ENCODE measurements around the gene KRTAP15-1. TPM values are rescaled to one million over a fixed set of nuclear protein-coding genes. Genes with fewer than 3 reads are reported as not detected.

KRTAP15-1 gene
- total RNA-seq, result not detected

GRCh38 chr21:30439975-30440374 lies at the start of gene KRTAP15-1:
Gene KRTAP15-1 (plus strand): TSS chr21:30440275. CDS start chr21:30440328, 53 bp downstream.
- DNase-seq (no peak), ATAC-seq (ENCODE audit: low read depth) (no peak)
- Mint-ChIP-seq H3K27ac (no peak within 1 kb of the TSS), H3K9me3 (no peaks in the 10 kb centered on the region), H3K27me3 (no peaks in the 10 kb centered on the region), H3K4me1 (no peaks in the 10 kb centered on the region), H3K36me3 (no peaks in the 10 kb centered on the region), H3K4me3 (no peak within 1 kb of the TSS)
- POLR2A ChIA-PET, result no interaction called here

GRCh38 chr21:30391492-30392025 lies 48.5 kb upstream of the KRTAP15-1 start:
- Mint-ChIP-seq H3K27me3 (no peaks in the 10 kb centered on the region), H3K4me1 (no peaks in the 10 kb centered on the region)
- ATAC-seq (ENCODE audit: low read depth), result no peak

GRCh38 chr21:30395731-30396130 lies 44.3 kb upstream of the KRTAP15-1 start, which contains the start of gene KRTAP13-1:
Gene KRTAP13-1 (plus strand): TSS chr21:30396031. CDS start chr21:30396087, 56 bp downstream.
- ATAC-seq (ENCODE audit: low read depth) (no peak), DNase-seq (no peak)
- Mint-ChIP-seq H3K27ac (no peak within 1 kb of the TSS), H3K4me3 (no peak within 1 kb of the TSS), H3K9me3 (peaks cover 1% of the 10 kb centered on the region), H3K27me3 (peaks cover 1% of the 10 kb centered on the region), H3K4me1 (no peaks in the 10 kb centered on the region), H3K36me3 (no peaks in the 10 kb centered on the region)
- POLR2A ChIA-PET, result no interaction called here

More at GRCh38 chr21:30391492-30392025, 48.5 kb upstream of the KRTAP15-1 start:
- Mint-ChIP-seq H3K36me3 (no peaks in the 10 kb centered on the region), H3K27ac (no peak overlapping the region), H3K9me3 (peaks cover 6% of the 10 kb centered on the region), H3K4me3 (no peak overlapping the region)
- POLR2A ChIA-PET, result no interaction called here
- no peak for DNase-seq

GRCh38 chr21:30408782-30409494 lies 31.1 kb upstream of the KRTAP15-1 start:
- peaks cover 2% of the 10 kb centered on the region for H3K27me3 Mint-ChIP-seq
- H3K27ac Mint-ChIP-seq, result no peak overlapping the region
- no peaks in the 10 kb centered on the region for H3K36me3 Mint-ChIP-seq
- ATAC-seq (ENCODE audit: low read depth) (no peak), DNase-seq (peak; percentile 29)
- POLR2A ChIA-PET, result no interaction called here
- H3K4me3 Mint-ChIP-seq, result peak overlapping the region; percentile 18
- no peaks in the 10 kb centered on the region for H3K4me1 Mint-ChIP-seq
- no peaks in the 10 kb centered on the region for H3K9me3 Mint-ChIP-seq

- POLR2A ChIA-PET, result no interaction called here
- H3K36me3 Mint-ChIP-seq, result no peaks in the 10 kb centered on the region
- no peaks in the 10 kb centered on the region for H3K27me3 Mint-ChIP-seq
- ATAC-seq (ENCODE audit: low read depth), result no peak
- no peak overlapping the region for H3K27ac Mint-ChIP-seq
- no peaks in the 10 kb centered on the region for H3K4me1 Mint-ChIP-seq
- DNase-seq, result no peak
- no peak overlapping the region for H3K4me3 Mint-ChIP-seq
- H3K9me3 Mint-ChIP-seq, result peaks cover 4% of the 10 kb centered on the region
Observed at GRCh38 chr21:30415993-30416392, 24.1 kb upstream of the KRTAP15-1 start.

GRCh38 chr21:30425826-30426225 lies 14.2 kb upstream of the KRTAP15-1 start, which contains the start of gene KRTAP13-3:
Gene KRTAP13-3 (minus strand): TSS chr21:30425926. CDS start chr21:30425912, 14 bp downstream.
- no peaks in the 10 kb centered on the region for H3K36me3 Mint-ChIP-seq
- no peaks in the 10 kb centered on the region for H3K9me3 Mint-ChIP-seq

GRCh38 chr21:30426731-30427130 lies 13.3 kb upstream of the KRTAP15-1 start:
- no peak overlapping the region for H3K4me3 Mint-ChIP-seq
- DNase-seq, result no peak
- POLR2A ChIA-PET, result no interaction called here
- no peaks in the 10 kb centered on the region for H3K27me3 Mint-ChIP-seq
- H3K4me1 Mint-ChIP-seq, result no peaks in the 10 kb centered on the region
- H3K36me3 Mint-ChIP-seq, result no peaks in the 10 kb centered on the region
- no peaks in the 10 kb centered on the region for H3K9me3 Mint-ChIP-seq
- no peak overlapping the region for H3K27ac Mint-ChIP-seq
- ATAC-seq (ENCODE audit: low read depth), result no peak

More at GRCh38 chr21:30425826-30426225, 14.2 kb upstream of the KRTAP15-1 start, which contains the start of gene KRTAP13-3:
- Mint-ChIP-seq H3K27me3 (no peaks in the 10 kb centered on the region), H3K4me3 (no peak within 1 kb of the TSS), H3K4me1 (no peaks in the 10 kb centered on the region), H3K27ac (no peak within 1 kb of the TSS)
- POLR2A ChIA-PET, result no interaction called here
- no peak for DNase-seq
- ATAC-seq (ENCODE audit: low read depth), result no peak

GRCh38 chr21:30430170-30430655 lies 9.9 kb upstream of the KRTAP15-1 start, which contains the start of gene KRTAP13-4:
Gene KRTAP13-4 (plus strand): TSS chr21:30430220. CDS start chr21:30430276, 56 bp downstream.
- no peak within 1 kb of the TSS for H3K27ac Mint-ChIP-seq
- H3K9me3 Mint-ChIP-seq, result no peaks in the 10 kb centered on the region
- H3K4me1 Mint-ChIP-seq, result no peaks in the 10 kb centered on the region
- no peak within 1 kb of the TSS for H3K4me3 Mint-ChIP-seq
- no peaks in the 10 kb centered on the region for H3K36me3 Mint-ChIP-seq
- ATAC-seq (ENCODE audit: low read depth) (no peak), DNase-seq (no peak)
- POLR2A ChIA-PET, result no interaction called here
- peaks cover 4% of the 10 kb centered on the region for H3K27me3 Mint-ChIP-seq

- Mint-ChIP-seq H3K27me3 (peaks cover 4% of the 10 kb centered on the region), H3K36me3 (no peaks in the 10 kb centered on the region), H3K4me1 (no peaks in the 10 kb centered on the region), H3K27ac (no peak overlapping the region), H3K4me3 (no peak overlapping the region), H3K9me3 (no peaks in the 10 kb centered on the region)
- DNase-seq (no peak), ATAC-seq (ENCODE audit: low read depth) (peak; percentile 47)
- POLR2A ChIA-PET, result no interaction called here
Observed at GRCh38 chr21:30434033-30434631, 5.9 kb upstream of the KRTAP15-1 start.

GRCh38 chr21:30437010-30437565 lies 3.0 kb upstream of the KRTAP15-1 start:
- H3K9me3 Mint-ChIP-seq, result no peaks in the 10 kb centered on the region
- no peak overlapping the region for H3K27ac Mint-ChIP-seq
- H3K4me1 Mint-ChIP-seq, result no peaks in the 10 kb centered on the region
- H3K4me3 Mint-ChIP-seq, result no peak overlapping the region
- no peak for ATAC-seq (ENCODE audit: low read depth)
- peaks cover 4% of the 10 kb centered on the region for H3K27me3 Mint-ChIP-seq
- POLR2A ChIA-PET, result no interaction called here
- DNase-seq, result no peak
- no peaks in the 10 kb centered on the region for H3K36me3 Mint-ChIP-seq

GRCh38 chr21:30443226-30443625 lies 3.2 kb downstream of the KRTAP15-1 start:
- Mint-ChIP-seq H3K36me3 (no peaks in the 10 kb centered on the region), H3K4me1 (peaks cover 3% of the 10 kb centered on the region), H3K9me3 (no peaks in the 10 kb centered on the region), H3K4me3 (no peak overlapping the region), H3K27me3 (no peaks in the 10 kb centered on the region), H3K27ac (no peak overlapping the region)
- ATAC-seq (ENCODE audit: low read depth), result no peak
- DNase-seq, result no peak
- POLR2A ChIA-PET, result no interaction called here

- ATAC-seq (ENCODE audit: low read depth) (no peak), DNase-seq (no peak)
- H3K9me3 Mint-ChIP-seq, result no peaks in the 10 kb centered on the region
- H3K4me1 Mint-ChIP-seq, result peaks cover 3% of the 10 kb centered on the region
- POLR2A ChIA-PET, result no interaction called here
- H3K4me3 Mint-ChIP-seq, result no peak overlapping the region
- no peaks in the 10 kb centered on the region for H3K36me3 Mint-ChIP-seq
- no peaks in the 10 kb centered on the region for H3K27me3 Mint-ChIP-seq
- no peak overlapping the region for H3K27ac Mint-ChIP-seq
Observed at GRCh38 chr21:30444204-30444603, 4.1 kb downstream of the KRTAP15-1 start.

- no peak for DNase-seq
- POLR2A ChIA-PET, result no interaction called here
- Mint-ChIP-seq H3K36me3 (no peaks in the 10 kb centered on the region), H3K9me3 (no peaks in the 10 kb centered on the region), H3K4me3 (no peak overlapping the region), H3K27ac (no peak overlapping the region), H3K4me1 (peaks cover 3% of the 10 kb centered on the region), H3K27me3 (no peaks in the 10 kb centered on the region)
- no peak for ATAC-seq (ENCODE audit: low read depth)
Observed at GRCh38 chr21:30447056-30447455, 7.0 kb downstream of the KRTAP15-1 start.
